ENCODE measurements around the gene ZBTB7C. TPM values are rescaled to one million over a fixed set of nuclear protein-coding genes. Genes with fewer than 3 reads are reported as not detected.

The ZBTB7C gene
- total and polyA plus RNA-seq, 9 of the 15 experiments (the other 6 are each of a cell fraction or from before 2014, with no cell fraction given), result not detected

DNA sequence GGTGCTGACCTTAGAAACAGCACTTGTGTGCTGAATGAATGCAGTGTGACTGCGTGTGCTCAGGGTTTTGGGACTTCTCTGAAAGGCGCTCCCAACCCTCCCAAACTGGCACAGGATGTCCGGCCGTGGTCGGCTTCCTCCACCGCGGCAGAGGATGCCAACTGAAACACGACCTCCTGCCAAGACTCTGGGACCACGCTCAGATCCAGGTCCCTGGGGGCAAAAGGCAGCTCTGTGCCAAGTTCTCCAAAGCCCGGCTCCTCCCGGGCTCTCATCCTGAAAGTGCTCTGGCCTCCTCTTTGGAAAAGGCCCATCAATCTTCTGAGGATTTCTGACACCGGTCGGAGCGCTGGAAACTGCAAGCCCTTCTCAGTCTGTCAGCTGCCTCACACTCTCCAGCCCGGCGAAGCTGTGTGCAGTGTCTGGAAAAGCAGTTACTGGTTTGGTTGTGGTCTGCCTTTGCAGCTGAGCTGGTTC lies 32.3 kb upstream of the ZBTB7C start (continued):
- TF ChIP-seq TAF15 (IDR thresholded peaks at IDR 0.05; ENCODE audit: low read depth, low read length) (no peak), ZBTB17 (CRISPR knock-in tag; IDR thresholded peaks at IDR 0.05) (no peak), HDAC8 (tag; IDR thresholded peaks at IDR 0.05) (no peak), ZNF184 (CRISPR knock-in tag; IDR thresholded peaks at IDR 0.05) (no peak)
- TF ChIP-seq, protein P1, sequence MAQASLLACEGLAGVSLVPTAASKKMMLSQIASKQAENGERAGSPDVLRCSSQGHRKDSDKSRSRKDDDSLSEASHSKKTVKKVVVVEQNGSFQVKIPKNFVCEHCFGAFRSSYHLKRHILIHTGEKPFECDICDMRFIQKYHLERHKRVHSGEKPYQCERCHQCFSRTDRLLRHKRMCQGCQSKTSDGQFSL (CRISPR knock-in tag; IDR thresholded peaks at IDR 0.05), result no peak
- TF ChIP-seq, protein P1 (tag; IDR thresholded peaks at IDR 0.05), result no peak
- TF ChIP-seq, protein P2, sequence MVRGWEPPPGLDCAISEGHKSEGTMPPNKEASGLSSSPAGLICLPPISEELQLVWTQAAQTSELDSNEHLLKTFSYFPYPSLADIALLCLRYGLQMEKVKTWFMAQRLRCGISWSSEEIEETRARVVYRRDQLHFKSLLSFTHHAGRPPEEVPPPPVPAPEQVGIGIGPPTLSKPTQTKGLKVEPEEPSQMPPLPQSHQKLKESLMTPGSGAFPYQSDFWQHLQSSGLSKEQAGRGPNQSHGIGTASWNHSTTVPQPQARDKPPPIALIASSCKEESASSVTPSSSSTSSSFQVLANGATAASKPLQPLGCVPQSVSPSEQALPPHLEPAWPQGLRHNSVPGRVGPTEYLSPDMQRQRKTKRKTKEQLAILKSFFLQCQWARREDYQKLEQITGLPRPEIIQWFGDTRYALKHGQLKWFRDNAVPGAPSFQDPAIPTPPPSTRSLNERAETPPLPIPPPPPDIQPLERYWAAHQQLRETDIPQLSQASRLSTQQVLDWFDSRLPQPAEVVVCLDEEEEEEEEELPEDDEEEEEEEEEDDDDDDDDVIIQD (CRISPR knock-in tag; IDR thresholded peaks at IDR 0.05), result no peak

DNA sequence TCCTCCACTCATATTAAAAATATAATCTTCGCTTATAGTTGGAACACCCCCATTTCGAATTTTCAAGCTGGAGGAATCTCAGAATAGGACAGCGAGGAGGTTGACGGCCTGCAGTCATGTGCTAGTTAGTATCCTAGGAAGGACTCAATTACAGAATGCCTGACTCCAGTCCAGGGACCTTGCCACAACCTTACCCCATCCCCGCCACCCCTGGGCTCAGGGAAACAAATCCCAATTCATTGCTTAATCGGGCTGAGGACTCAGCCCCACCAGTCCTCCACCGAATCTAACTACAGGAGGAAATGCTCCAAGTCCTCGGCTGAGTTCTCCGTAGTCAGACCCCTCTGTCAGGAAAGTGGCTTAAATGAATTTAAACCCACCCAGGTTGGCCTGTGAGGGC lies 31.7 kb upstream of the ZBTB7C start:
- Histone ChIP-seq H3K79me2 (ENCODE audit: control insufficient read depth, insufficient read depth, low read length) (no peaks in the 10 kb centered on the region), H3K4me3 (no peak overlapping the region), H3K9ac (ENCODE audit: insufficient read depth in 1 of 2, low read depth in 2 of 2, low read length in 2 of 2) (no peak overlapping the region), H3K4me2 (ENCODE audit: insufficient read depth, low read length) (no peak overlapping the region), H3K9me3 (replicated peaks; ENCODE audit: control insufficient read depth, insufficient read depth, low read depth, low read length) (no peaks in the 10 kb centered on the region), H3K9me1 (ENCODE audit: control insufficient read depth, insufficient read depth, low read length) (no peaks in the 10 kb centered on the region), H2AFZ (ENCODE audit: low read depth, low read length) (no peak overlapping the region), H4K20me1 (replicated peaks; ENCODE audit: control insufficient read depth, insufficient read depth, low read length) (0 out of 2 replicates have a peak, but pooled peaks cover 4% of the 10 kb centered on the region), H3K36me3 (ENCODE audit: control insufficient read depth, insufficient read depth, low read length) (no peaks in the 10 kb centered on the region), H3K4me1 (replicated peaks in 1 of 2; ENCODE audit: control insufficient read depth in 2 of 2, insufficient read depth in 2 of 2, low read length in 2 of 2) (no peaks in the 10 kb centered on the region), H3K27me3 (ENCODE audit: control insufficient read depth in 2 of 2, insufficient read depth in 2 of 2, low read length in 2 of 2) (peaks cover 2 to 9% of the 10 kb centered on the region in 2 experiments; a peak in 2 of 5 replicates), H3K27ac (ENCODE audit: extremely low read depth, low read depth, low read length) (no peak overlapping the region)
- TF ChIP-seq ZKSCAN3 (CRISPR knock-in tag; IDR thresholded peaks at IDR 0.05) (no peak), JUNB (CRISPR knock-in tag; conservative IDR thresholded peaks at IDR 0.05) (no peak)
- TF ChIP-seq, protein P3, sequence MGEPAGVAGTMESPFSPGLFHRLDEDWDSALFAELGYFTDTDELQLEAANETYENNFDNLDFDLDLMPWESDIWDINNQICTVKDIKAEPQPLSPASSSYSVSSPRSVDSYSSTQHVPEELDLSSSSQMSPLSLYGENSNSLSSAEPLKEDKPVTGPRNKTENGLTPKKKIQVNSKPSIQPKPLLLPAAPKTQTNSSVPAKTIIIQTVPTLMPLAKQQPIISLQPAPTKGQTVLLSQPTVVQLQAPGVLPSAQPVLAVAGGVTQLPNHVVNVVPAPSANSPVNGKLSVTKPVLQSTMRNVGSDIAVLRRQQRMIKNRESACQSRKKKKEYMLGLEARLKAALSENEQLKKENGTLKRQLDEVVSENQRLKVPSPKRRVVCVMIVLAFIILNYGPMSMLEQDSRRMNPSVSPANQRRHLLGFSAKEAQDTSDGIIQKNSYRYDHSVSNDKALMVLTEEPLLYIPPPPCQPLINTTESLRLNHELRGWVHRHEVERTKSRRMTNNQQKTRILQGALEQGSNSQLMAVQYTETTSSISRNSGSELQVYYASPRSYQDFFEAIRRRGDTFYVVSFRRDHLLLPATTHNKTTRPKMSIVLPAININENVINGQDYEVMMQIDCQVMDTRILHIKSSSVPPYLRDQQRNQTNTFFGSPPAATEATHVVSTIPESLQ (CRISPR knock-in tag; IDR thresholded peaks at IDR 0.05), result no peak
- TF ChIP-seq, protein P4, sequence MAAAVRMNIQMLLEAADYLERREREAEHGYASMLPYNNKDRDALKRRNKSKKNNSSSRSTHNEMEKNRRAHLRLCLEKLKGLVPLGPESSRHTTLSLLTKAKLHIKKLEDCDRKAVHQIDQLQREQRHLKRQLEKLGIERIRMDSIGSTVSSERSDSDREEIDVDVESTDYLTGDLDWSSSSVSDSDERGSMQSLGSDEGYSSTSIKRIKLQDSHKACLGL (CRISPR knock-in tag; IDR thresholded peaks at IDR 0.05; ENCODE audit: borderline replicate concordance, poor library complexity, severe bottlenecking), result no peak
- no peak for DNase-seq (ENCODE audit: extremely low read depth in 1 of 4, low spot score in 3 of 4)
- ATAC-seq, result no peak
- in situ Hi-C loops (cut with MboI) (loop anchor here (10.0 kb wide), 2 partner anchors 416 to 666 kb away; no protein-coding TSS in a partner anchor), intact Hi-C loops (cut with micrococcal nuclease) (loop anchor here (10.0 kb wide), 1 partner anchor 666 kb away; no protein-coding TSS in a partner anchor)
- POLR2A ChIA-PET, result no interaction called here
- BruUV-seq (replicated peaks), result no TSS peak
- no peak for FAIRE-seq
- 0% methylated on average over 8 of the region's 9 CpGs for WGBS (ENCODE audit: insufficient coverage, low coverage, missing lambda C conversion rate)
- CTCF ChIA-PET (ENCODE audit: low intra/inter-chr PET ratio), result no interaction called here

Measured in K562 (cell line).